Epithelial cell of proximal tubule (primary cell): ENCODE results near the gene GFAP. TPM values are rescaled to one million over a fixed set of nuclear protein-coding genes. Genes with fewer than 3 reads are reported as not detected.
A peak's percentile ranks its signal among the peaks of the same experiment; 100 is the strongest.

Experiments
- DNase-seq: peaks from one replicate; pipeline ENCODE4 v3.0.0-alpha.2; 2011; ENCODE audit warnings: low read depth
- H3K4me3 ChIP-seq: 2 replicates; pipeline ENCODE4 v1.5.1; 2011; ENCODE audit warnings: low read depth, mild to moderate bottlenecking, low read length
- total RNA-seq: library from RNA; depleted of rRNA; stranded (reverse); fragments of >200 nt; gene quantifications from 2 replicates; pipeline ENCODE4 v1.2.3, GENCODE V29; 2015
- TF ChIP-seq, protein P1 (sequence below): conservative IDR thresholded peaks from 2 replicates; pipeline ENCODE4 v1.5.1; 2012; ENCODE audit warnings: low read depth, mild to moderate bottlenecking, low read length

Gene GFAP
- total RNA-seq, 1 donor from 2014 or later, result 0.58 TPM

DNA sequence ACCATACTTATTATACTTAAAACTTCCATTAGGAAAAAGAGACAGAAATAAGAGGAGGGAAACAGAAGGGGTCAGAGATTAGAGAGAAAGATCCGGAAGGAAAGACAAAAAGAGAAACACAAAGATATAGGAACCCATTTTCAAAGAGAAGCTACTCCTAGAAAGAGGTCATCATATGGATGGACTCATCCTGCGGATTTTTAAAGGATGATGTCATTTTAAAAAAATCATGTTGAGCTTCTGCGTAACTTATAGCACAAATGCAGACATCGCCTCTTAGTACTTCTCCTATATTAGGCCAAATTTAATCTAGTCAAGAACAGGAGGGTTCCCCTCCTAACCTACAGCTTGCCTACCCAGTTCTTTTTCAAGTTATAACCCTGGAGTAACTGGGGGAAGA is 34.2 kb downstream of the GFAP start:
- TF ChIP-seq, protein P1, sequence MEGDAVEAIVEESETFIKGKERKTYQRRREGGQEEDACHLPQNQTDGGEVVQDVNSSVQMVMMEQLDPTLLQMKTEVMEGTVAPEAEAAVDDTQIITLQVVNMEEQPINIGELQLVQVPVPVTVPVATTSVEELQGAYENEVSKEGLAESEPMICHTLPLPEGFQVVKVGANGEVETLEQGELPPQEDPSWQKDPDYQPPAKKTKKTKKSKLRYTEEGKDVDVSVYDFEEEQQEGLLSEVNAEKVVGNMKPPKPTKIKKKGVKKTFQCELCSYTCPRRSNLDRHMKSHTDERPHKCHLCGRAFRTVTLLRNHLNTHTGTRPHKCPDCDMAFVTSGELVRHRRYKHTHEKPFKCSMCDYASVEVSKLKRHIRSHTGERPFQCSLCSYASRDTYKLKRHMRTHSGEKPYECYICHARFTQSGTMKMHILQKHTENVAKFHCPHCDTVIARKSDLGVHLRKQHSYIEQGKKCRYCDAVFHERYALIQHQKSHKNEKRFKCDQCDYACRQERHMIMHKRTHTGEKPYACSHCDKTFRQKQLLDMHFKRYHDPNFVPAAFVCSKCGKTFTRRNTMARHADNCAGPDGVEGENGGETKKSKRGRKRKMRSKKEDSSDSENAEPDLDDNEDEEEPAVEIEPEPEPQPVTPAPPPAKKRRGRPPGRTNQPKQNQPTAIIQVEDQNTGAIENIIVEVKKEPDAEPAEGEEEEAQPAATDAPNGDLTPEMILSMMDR, result no peak
- no peak overlapping the region for H3K4me3 ChIP-seq
- DNase-seq, result no peak

DNA sequence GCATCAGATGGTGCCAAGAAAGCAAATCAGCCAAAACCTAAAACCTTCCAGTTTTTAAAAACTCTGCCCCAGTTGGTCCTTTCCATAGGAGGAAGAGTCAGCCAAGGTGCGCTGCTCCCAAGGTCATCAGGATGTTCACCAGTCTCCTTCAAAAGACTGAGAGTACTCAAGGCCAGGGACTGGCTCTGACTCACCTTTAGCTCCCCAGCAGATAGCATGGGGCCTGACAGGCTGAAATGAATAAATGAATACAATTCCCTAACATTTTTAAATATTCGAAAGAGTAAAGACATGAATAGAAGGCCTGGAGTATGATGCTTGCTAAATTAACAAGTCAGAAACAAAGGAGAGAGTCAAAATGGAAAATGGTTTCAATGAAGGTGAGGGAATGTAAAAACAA is 35.2 kb downstream of the GFAP start:
- no peak overlapping the region for H3K4me3 ChIP-seq
- TF ChIP-seq, protein P1, result no peak
- DNase-seq, result no peak

DNA sequence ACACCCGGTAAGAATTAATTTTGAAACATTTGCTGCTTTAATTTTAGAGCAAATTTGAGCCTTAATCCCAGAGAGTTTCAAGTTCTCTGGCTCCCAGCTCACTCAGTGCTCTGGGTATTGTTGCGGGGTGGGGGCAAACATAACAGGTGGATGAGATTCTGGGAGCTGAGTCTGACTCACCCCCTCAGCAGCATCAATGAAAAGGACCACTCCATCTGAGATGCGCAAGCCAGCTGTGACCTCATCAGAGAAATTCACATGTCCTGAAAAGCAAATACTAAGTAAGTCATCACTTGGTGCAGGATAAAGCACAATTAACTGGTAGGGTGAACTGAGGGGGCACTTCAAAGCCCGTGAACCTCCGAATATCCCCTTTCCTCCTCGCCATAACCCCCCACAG is 35.9 kb downstream of the GFAP start:
- TF ChIP-seq, protein P1, result no peak
- no peak for DNase-seq
- H3K4me3 ChIP-seq, result no peak overlapping the region

DNA sequence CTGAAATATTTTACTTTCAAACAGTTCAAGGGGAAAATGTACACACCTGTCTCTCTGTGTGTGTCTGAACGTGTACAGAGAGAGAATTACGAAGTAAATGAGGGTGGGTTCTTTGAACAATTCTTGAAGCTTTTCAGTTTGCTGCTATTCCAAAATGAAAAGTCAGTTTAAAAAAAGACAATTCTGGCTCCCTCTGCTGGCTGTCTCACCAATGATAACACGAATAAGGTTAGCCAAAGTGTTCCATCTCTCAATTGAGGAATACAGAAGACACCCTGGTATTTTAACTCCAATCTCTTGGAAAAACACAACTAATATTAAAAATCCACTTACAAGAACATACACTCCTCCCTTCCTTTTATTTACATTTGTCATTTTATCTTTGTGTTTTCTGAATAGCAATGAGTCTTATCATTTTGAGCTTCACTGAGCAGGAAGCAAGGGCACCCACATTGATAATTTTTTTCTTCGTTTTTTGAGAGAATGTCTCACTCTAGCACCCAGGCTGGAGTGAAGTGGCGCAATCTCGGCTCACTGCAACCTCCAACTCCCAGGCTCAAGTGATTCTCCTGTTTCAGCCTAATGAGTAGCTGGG is 36.6 kb downstream of the GFAP start:
- TF ChIP-seq, protein P1, result peak; percentile 66
- no peak overlapping the region for H3K4me3 ChIP-seq
- DNase-seq, result no peak

DNA sequence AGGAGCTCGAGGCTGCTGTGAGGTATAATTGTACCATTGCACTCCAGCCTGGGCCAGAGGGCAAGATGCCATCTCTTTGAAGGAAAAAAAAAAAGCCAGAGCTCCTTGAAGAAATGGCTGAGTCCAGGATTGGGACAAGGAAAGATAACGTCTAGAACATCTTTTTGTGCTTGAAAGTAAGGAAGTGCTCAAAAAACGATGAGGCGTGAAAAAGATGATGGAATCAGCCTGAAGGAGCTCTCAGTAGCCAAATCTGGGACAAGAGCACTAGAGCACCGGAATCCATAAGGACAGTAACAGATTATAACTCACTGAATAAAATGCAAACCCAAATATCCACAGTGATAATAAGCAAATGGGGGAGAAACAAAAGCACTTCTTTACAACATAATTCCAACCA is 38.2 kb downstream of the GFAP start:
- no peak overlapping the region for H3K4me3 ChIP-seq
- TF ChIP-seq, protein P1, result no peak
- no peak for DNase-seq

DNA sequence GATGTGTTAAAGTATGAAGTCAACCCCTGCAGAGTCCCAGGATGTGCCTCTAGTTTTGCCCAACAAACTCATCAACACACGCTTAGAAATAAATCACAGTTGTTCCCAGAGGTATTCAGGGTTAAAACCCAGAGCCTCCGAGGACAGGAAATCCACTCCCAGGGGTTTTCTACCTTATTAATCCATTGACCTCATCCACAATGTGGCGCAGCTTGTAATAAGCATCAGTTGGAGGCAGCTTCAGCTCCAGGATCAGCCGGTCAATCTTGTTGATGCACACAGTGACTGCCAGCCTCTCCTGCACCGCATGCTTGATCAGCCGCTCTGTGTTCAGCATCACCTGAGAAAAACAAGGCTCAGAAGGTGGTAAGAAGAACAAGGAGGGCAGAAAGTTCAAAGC is 39.5 kb downstream of the GFAP start:
- no peak for DNase-seq
- H3K4me3 ChIP-seq, result no peak overlapping the region
- TF ChIP-seq, protein P1, result no peak

DNA sequence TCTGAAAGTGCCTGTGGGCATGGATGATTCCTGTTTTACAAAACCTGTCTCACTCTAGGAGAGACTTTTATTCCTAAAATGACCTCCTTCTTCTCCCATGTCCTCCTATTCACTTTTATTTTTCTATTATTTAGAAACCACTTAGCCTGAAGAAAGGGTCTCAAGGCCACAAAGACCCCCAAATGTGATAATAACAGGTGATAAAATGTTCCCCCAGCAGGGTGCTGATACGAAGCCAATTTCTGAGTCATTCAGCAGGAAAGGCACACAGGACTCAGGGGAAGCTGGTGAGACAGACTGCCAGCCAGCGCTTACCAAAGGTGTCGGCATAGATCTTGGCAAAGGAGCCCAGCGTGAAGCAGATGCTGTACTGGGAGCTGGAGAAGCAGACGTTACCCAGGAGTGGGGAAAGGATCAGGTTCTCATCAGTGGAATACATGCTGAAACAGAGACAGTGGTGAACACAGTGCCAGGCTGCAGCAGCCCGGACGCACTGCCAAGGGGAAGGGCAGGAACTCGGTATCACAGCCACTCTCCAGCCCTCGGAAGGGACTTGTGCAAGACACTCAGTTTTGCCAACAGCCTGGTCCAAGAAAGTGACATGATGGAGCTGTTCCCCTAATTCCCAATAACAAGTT is 43.0 kb downstream of the GFAP start:
- no peak overlapping the region for H3K4me3 ChIP-seq
- no peak for DNase-seq
- TF ChIP-seq, protein P1, result no peak
